GM12878 (cell line): ENCODE results near the gene PRR16. TPM values are rescaled to one million over a fixed set of nuclear protein-coding genes. Genes with fewer than 3 reads are reported as not detected.

Experiments
- ATAC-seq: fragments of 200-7000 bp; cut with Tn5 transposase; 3 replicates; pipeline ENCODE4 v1.9.1; 2020; ENCODE audit warnings: mild to moderate bottlenecking, moderate library complexity
- BruUV-seq: library from RNA; stranded (reverse); fragments of 400-500 nt; replicated peaks from 2 replicates; lab custom pipeline; 2021; lab: Mats Ljungman, UMichigan
- CTCF ChIA-PET: fragments of 300-600 bp; sonication (Branson Sonifier 250); formaldehyde crosslinking; extraction: SDS; loops from one replicate; lab custom pipeline; 2021; ENCODE audit warnings: inconsistent platforms; lab: Yijun Ruan, JAX
- POLR2A ChIA-PET: fragments of 350-600 bp; formaldehyde crosslinking; extraction: SDS; loops from one replicate; lab custom pipeline; 2021; ENCODE audit warnings: inconsistent platforms; lab: Charles Lee
- RAD21 ChIA-PET: fragments of 300-600 bp; sonication (Branson Sonifier 250); formaldehyde crosslinking; loops from one replicate; lab custom pipeline; 2023; ENCODE audit warnings: antibody characterized with exemption; ENCODE audit not compliant: unreplicated experiment; lab: Charles Lee
- SMC1A ChIA-PET: fragments of 300-600 bp; sonication (Branson Sonifier 250); formaldehyde crosslinking; loops from one replicate; lab custom pipeline; 2023; ENCODE audit not compliant: unreplicated experiment, uncharacterized antibody; lab: Charles Lee
- DNase-seq: peaks from one replicate; pipeline ENCODE4 v3.0.0-alpha.2; 2011; ENCODE audit warnings: low read depth, low spot score
- FAIRE-seq: peaks from 3 replicates; lab custom pipeline; 2011; peaks lifted over from hg19 to GRCh38; lab: Jason Lieb, UNC
- H2AFZ ChIP-seq: 2 replicates; pipeline ENCODE4 v1.6.0; 2011; ENCODE audit warnings: low read depth, low read length, control low read depth; ENCODE audit not compliant: control insufficient read depth
- H3K27ac ChIP-seq: 2 replicates; pipeline ENCODE4 v1.5.1; 2011; ENCODE audit warnings: control low read depth; ENCODE audit not compliant: control insufficient read depth, insufficient read depth
- H3K27me3 ChIP-seq, 2 experiments: replicated peaks in 1 of 2; 2 replicates each; pipeline versions ENCODE4 v1.6.0 to v1.6.1; 2011; ENCODE audit warnings: low read length in 1 of 2; ENCODE audit not compliant: control insufficient read depth in 2 of 2, insufficient read depth in 2 of 2
- H3K36me3 ChIP-seq, 2 experiments: 2 replicates each; pipeline ENCODE4 v1.5.1; 2011; ENCODE audit warnings: low read length in 1 of 2; ENCODE audit not compliant: control insufficient read depth in 2 of 2, insufficient read depth in 2 of 2
- H3K4me1 ChIP-seq: 2 replicates; pipeline ENCODE4 v1.6.1; 2011; ENCODE audit warnings: mild to moderate bottlenecking, low read length, moderate library complexity, mixed read lengths; ENCODE audit not compliant: control insufficient read depth, insufficient read depth
- H3K4me2 ChIP-seq: 2 replicates; pipeline ENCODE4 v1.6.0; 2011; ENCODE audit warnings: control low read depth; ENCODE audit not compliant: control insufficient read depth, insufficient read depth
- H3K4me3 ChIP-seq: fragments of 200-600 bp; sonication (generic); 2 replicates; pipeline ENCODE4 v1.5.1; 2016
- H3K79me2 ChIP-seq: 2 replicates; pipeline ENCODE4 v1.6.0; 2011; ENCODE audit warnings: low read length; ENCODE audit not compliant: control insufficient read depth, insufficient read depth
- H3K9ac ChIP-seq: 2 replicates; pipeline ENCODE4 v1.8.0; 2011; ENCODE audit warnings: low read length, control low read depth, mixed read lengths; ENCODE audit not compliant: control insufficient read depth, insufficient read depth
- H3K9me3 ChIP-seq: replicated peaks from 3 replicates; pipeline ENCODE4 v1.5.1; 2011; ENCODE audit warnings: mild to moderate bottlenecking, low read length; ENCODE audit not compliant: control insufficient read depth, insufficient read depth
- H4K20me1 ChIP-seq: 2 replicates; pipeline ENCODE4 v1.6.0; 2011; ENCODE audit not compliant: control insufficient read depth, insufficient read depth
- ETV6 ChIP-seq, 2 experiments: fragments of 450-650 bp in 1 of 2; IDR thresholded peaks in 1 of 2; conservative IDR thresholded peaks in 1 of 2; 2 replicates each; pipeline ENCODE4 v1.6.1; 2014; ENCODE audit warnings: antibody characterized with exemption in 1 of 2, borderline replicate concordance in 1 of 2, low read depth in 1 of 2, mild to moderate bottlenecking in 1 of 2, moderate library complexity in 1 of 2
- RELA ChIP-seq: fragments of 450-650 bp; IDR thresholded peaks from 2 replicates; pipeline ENCODE4 v1.8.0; 2014; ENCODE audit warnings: borderline replicate concordance; ENCODE audit not compliant: partially characterized antibody
- RFX5 ChIP-seq: IDR thresholded peaks from 2 replicates; pipeline ENCODE4 v1.6.1; 2011; ENCODE audit warnings: low read depth, low read length, improper control_type of control experiment
- TCF12 ChIP-seq: IDR thresholded peaks from 2 replicates; pipeline ENCODE4 v1.6.1; 2011; ENCODE audit warnings: low read depth, mild to moderate bottlenecking, low read length
- USF1 ChIP-seq: IDR thresholded peaks from 2 replicates; pipeline ENCODE4 v1.6.1; 2011; ENCODE audit warnings: borderline replicate concordance, low read depth, mild to moderate bottlenecking, moderate library complexity, mixed read lengths, low read length; ENCODE audit not compliant: insufficient read depth; ENCODE audit errors: extremely low read length
- USF2 ChIP-seq: IDR thresholded peaks from 2 replicates; pipeline ENCODE4 v1.6.1; 2011; ENCODE audit warnings: low read depth, low read length, improper control_type of control experiment, borderline replicate concordance
- WGBS: methylation state at CpG from one replicate; pipeline ENCODE4 v1.1.6; 2016; ENCODE audit warnings: low lambda C conversion rate; ENCODE audit not compliant: insufficient replicate concordance, insufficient coverage; ENCODE audit errors: missing lambda C conversion rate; 5-methylcytosine and 5-hydroxymethylcytosine counted together
- in situ Hi-C: fragments of 300-500 bp; cut with MboI; formaldehyde crosslinking; loops from 9 replicates; pipeline ENCODE4 v1.14.3; 2018; ENCODE audit warnings: mixed read lengths
- intact Hi-C: fragments of 100-400 bp; cut with micrococcal nuclease; formaldehyde crosslinking; loops from one replicate; pipeline ENCODE4 v1.14.2; 2022; ENCODE audit not compliant: unreplicated experiment
- polyA plus RNA-seq, 11 experiments: library from polyadenylated mRNA; depleted of rRNA in 4 of 11; unstranded in 6 of 11; stranded (reverse) in 5 of 11; fragments of >200 nt; fragmentation: Nextera tagmentation in 4 of 11; fragmentation: Illumina TruSeq in 1 of 11; extraction: Ambion mirVana in 4 of 11; extraction: Trizol in 1 of 11; gene quantifications; 1 replicate in 1 of 11; 2 replicates in 10 of 11; pipeline versions ENCODE4 v1.2.1 to v1.2.3, GENCODE V29; 2011 to 2016; ENCODE audit warnings: inconsistent platforms in 2 of 11, missing spikeins in 2 of 11, low read depth in 1 of 11
- total RNA-seq, 4 experiments: library from RNA; depleted of rRNA in 3 of 4; stranded (reverse); fragments of >200 nt in 3 of 4; fragmentation: Illumina TruSeq in 1 of 4; extraction: Trizol in 1 of 4; gene quantifications; 2 replicates each; pipeline versions ENCODE4 v1.2.1 to v1.2.3, GENCODE V29; 2013 to 2021

Gene PRR16
- total and polyA plus RNA-seq, 10 of the 15 experiments (the other 5 are each of a cell fraction or from before 2014, with no cell fraction given) = not detected

GRCh38 chr5:120539471-120539870, 75.4 kb downstream of the PRR16 start:
- no peak overlapping the region for H3K4me2 ChIP-seq
- ChIA-PET RAD21 (no interaction called here), POLR2A (no interaction called here), CTCF (no interaction called here), SMC1A (no interaction called here)
- H3K9me3 ChIP-seq = no peaks in the 10 kb centered on the region
- no peaks in the 10 kb centered on the region for H3K79me2 ChIP-seq
- no peak overlapping the region for H3K27ac ChIP-seq
- no peak overlapping the region for H3K4me3 ChIP-seq
- 33% methylated on average over 1 of the region's 1 CpG for WGBS
- DNase-seq (no peak), FAIRE-seq (no peak), ATAC-seq (no peak)
- in situ Hi-C loops = no loop called here
- no peaks in the 10 kb centered on the region for H4K20me1 ChIP-seq
- BruUV-seq = no TSS peak
- no peaks in the 10 kb centered on the region for H3K27me3 ChIP-seq
- no peaks in the 10 kb centered on the region for H3K36me3 ChIP-seq
- intact Hi-C loops = no loop called here
- no peak overlapping the region for H3K9ac ChIP-seq
- TF ChIP-seq ETV6 (conservative IDR thresholded peaks at IDR 0.05 in 1 of 2, IDR thresholded peaks at IDR 0.05 in 1 of 2; ENCODE audit: borderline replicate concordance in 1 of 2, low read depth in 1 of 2) (no peak), USF1 (no peak), RFX5 (no peak)
- no peak overlapping the region for H2AFZ ChIP-seq
- H3K4me1 ChIP-seq = no peaks in the 10 kb centered on the region

GRCh38 chr5:120540097-120540496, 76.0 kb downstream of the PRR16 start:
- H3K27ac ChIP-seq = no peak overlapping the region
- ChIA-PET SMC1A (no interaction called here), POLR2A (no interaction called here), RAD21 (no interaction called here), CTCF (no interaction called here)
- no peaks in the 10 kb centered on the region for H3K4me1 ChIP-seq
- H3K79me2 ChIP-seq = no peaks in the 10 kb centered on the region
- no peaks in the 10 kb centered on the region for H3K9me3 ChIP-seq
- 0% methylated on average over 2 of the region's 2 CpGs for WGBS
- BruUV-seq = no TSS peak
- intact Hi-C loops = no loop called here
- TF ChIP-seq USF2 (no peak), RELA (no peak), TCF12 (no peak)
- no peak overlapping the region for H3K4me2 ChIP-seq
- DNase-seq = no peak
- no peak for FAIRE-seq
- H3K9ac ChIP-seq = no peak overlapping the region
- no peaks in the 10 kb centered on the region for H4K20me1 ChIP-seq
- H3K36me3 ChIP-seq = no peaks in the 10 kb centered on the region
- in situ Hi-C loops = no loop called here
- no peak overlapping the region for H2AFZ ChIP-seq
- H3K4me3 ChIP-seq = no peak overlapping the region
- H3K27me3 ChIP-seq = no peaks in the 10 kb centered on the region
- no peak for ATAC-seq
